ENCODE data around the gene NUSAP1. TPM values are rescaled to one million over a fixed set of nuclear protein-coding genes. Genes with fewer than 3 reads are reported as not detected.

NUSAP1 gene
- total and polyA plus RNA-seq, 2 of the 4 experiments (the other 2 are of a cell fraction), result 59.2 to 123 TPM

- Histone ChIP-seq H2AK9ac (replicated peaks; ENCODE audit: low read depth, low read length, poor library complexity) (peak overlapping the region; percentile 57), H2BK5ac (ENCODE audit: low read depth, low read length, poor library complexity, severe bottlenecking) (no peak overlapping the region), H4K5ac (ENCODE audit: low read depth, low read length) (no peak overlapping the region), H3K23ac (ENCODE audit: low read depth, low read length) (peak overlapping the region; percentile 77; the same call in 1 of the 2 replicates), H3K9me1 (ENCODE audit: insufficient read depth, low read length) (no peaks in the 10 kb centered on the region), H3K4ac (ENCODE audit: low read depth, low read length) (no peak overlapping the region), H3K18ac (ENCODE audit: low read depth, low read length) (no peak overlapping the region), H2BK15ac (ENCODE audit: low read depth, low read length) (no peak overlapping the region; the same call in 2 of the 3 replicates), H2AFZ (replicated peaks; ENCODE audit: low read length, poor library complexity) (peak overlapping the region; percentile 98), H3K27me3 (ENCODE audit: control insufficient read depth, insufficient read depth, low read length) (no peaks in the 10 kb centered on the region), H2BK20ac (ENCODE audit: low read depth, low read length) (no peak overlapping the region), H4K20me1 (ENCODE audit: insufficient read depth, low read length) (no peaks in the 10 kb centered on the region), H3K27ac (ENCODE audit: insufficient read depth, low read length) (peak overlapping the region; percentile 45; the same call in 1 of the 2 replicates), H3K4me1 (ENCODE audit: control insufficient read depth, insufficient read depth, low read length) (no peaks in the 10 kb centered on the region), H3K56ac (ENCODE audit: extremely low read depth, insufficient read depth, low read length) (peak overlapping the region; percentile 66), H3K79me1 (ENCODE audit: low read depth in 1 of 2, low read length in 2 of 2) (peaks cover 7 to 25% of the 10 kb centered on the region in 2 experiments; a peak in 3 of 4 replicates), H2BK120ac (ENCODE audit: low read depth, low read length) (no peak overlapping the region), H3K14ac (replicated peaks; ENCODE audit: low read depth, low read length) (0 out of 2 replicates have a peak overlapping the region, but pooled peaks have one; percentile 65), H3K4me3 (ENCODE audit: insufficient read depth, low read depth, low read length) (peak overlapping the region; percentile 69), H2AK5ac (ENCODE audit: low read depth, low read length) (peak overlapping the region; percentile 40; the same call in 1 of the 2 replicates), H3K9me3 (ENCODE audit: control insufficient read depth, insufficient read depth, low read length) (no peaks in the 10 kb centered on the region), H4K91ac (ENCODE audit: insufficient read depth, low read depth, low read length) (0 out of 2 replicates have a peak overlapping the region, but pooled peaks have one; percentile 21), H3K36me3 (ENCODE audit: control insufficient read depth, insufficient read depth, low read length) (no peaks in the 10 kb centered on the region), H3K9ac (ENCODE audit: low read depth, low read length) (peak overlapping the region; percentile 47; the same call in 1 of the 2 replicates), H4K8ac (ENCODE audit: low read depth in 2 of 2, low read length in 2 of 2) (peak overlapping the region; percentile 37 to 74; a peak in 2 of 4 replicates), H3K4me2 (ENCODE audit: low read depth, low read length) (peak overlapping the region; percentile 90)
- no TSS peak for BruUV-seq (replicated peaks)
- 0% methylated on average over 4 of the region's 14 CpGs; no CpG with 5 or more reads in 1 of the 2 experiments for WGBS, 2 experiments (ENCODE audit: extremely low coverage in 2 of 2, insufficient read length in 1 of 2)
- TF ChIP-seq RAD21 (IDR thresholded peaks at IDR 0.05; ENCODE audit: low read length) (peak; percentile 69), CEBPB (IDR thresholded peaks at IDR 0.05; ENCODE audit: low read depth, low read length) (no peak), MAFK (IDR thresholded peaks at IDR 0.05; ENCODE audit: low read depth, low read length) (no peak), CHD1 (IDR thresholded peaks at IDR 0.05; ENCODE audit: low read depth, low read length) (no peak), CTCF (conservative IDR thresholded peaks at IDR 0.05; ENCODE audit: low read depth, low read length) (peak; percentile 64), SMC3 (IDR thresholded peaks at IDR 0.05; ENCODE audit: low read depth, low read length) (peak; percentile 55)
- CTCF ChIA-PET, result no interaction called here
- intact Hi-C loops (cut with micrococcal nuclease), result loop anchor here (1.0 to 5.0 kb wide), 3 partner anchors 50 to 428 kb away; partner anchors contain the start of genes CHP1 and EXD1
- DNase-seq, result peak; percentile 55
- dilution Hi-C loops (cut with HindIII; ENCODE audit: low sequenced_read_pairs, unreplicated experiment), result no loop called here
- in situ Hi-C loops (cut with MboI; ENCODE audit: low sequenced_read_pairs), result no loop called here
- POLR2A ChIA-PET (ENCODE audit: unreplicated experiment), result no interaction called here
- no peak for ATAC-seq (ENCODE audit: low read depth)
Observed at GRCh38 chr15:41331833-41332193, 868 bp upstream of the NUSAP1 start.
